SK-N-SH treated with all-trans-retinoic acid at 6 μM for 48 hours (cell line): ENCODE results near the gene ANXA10.

ENCODE experiments used
- ATAC-seq: fragments of 200-7000 bp; cut with Tn5 transposase; 3 replicates; pipeline ENCODE4 v1.9.1; 2020; ENCODE audit warnings: mild to moderate bottlenecking, moderate library complexity
- ARNTL ChIP-seq: fragments of 450-650 bp; formaldehyde crosslinking; IDR thresholded peaks from 2 replicates; pipeline ENCODE4 v1.5.0; 2020; ENCODE audit warnings: low read depth, mild to moderate bottlenecking, moderate library complexity, borderline replicate concordance
- BACH2 ChIP-seq: fragments of 250-450 bp; sonication (Bioruptor Pico); IDR thresholded peaks from 2 replicates; pipeline ENCODE4 v1.9.0; 2021; ENCODE audit warnings: mild to moderate bottlenecking, borderline replicate concordance
- CSDC2 ChIP-seq: fragments of 250-450 bp; sonication (Bioruptor Pico); IDR thresholded peaks from 2 replicates; pipeline ENCODE4 v1.5.0; 2020; ENCODE audit warnings: mild to moderate bottlenecking, moderate library complexity
- CSRNP3 ChIP-seq: fragments of 250-450 bp; sonication (Bioruptor Pico); IDR thresholded peaks from 2 replicates; pipeline ENCODE4 v1.5.1; 2021; ENCODE audit warnings: mild to moderate bottlenecking, moderate library complexity
- ESRRG ChIP-seq: fragments of 250-450 bp; sonication (Bioruptor Pico); IDR thresholded peaks from 2 replicates; pipeline ENCODE4 v1.6.1; 2021; ENCODE audit warnings: mild to moderate bottlenecking
- GLIS3 ChIP-seq: fragments of 250-450 bp; sonication (Bioruptor Pico); IDR thresholded peaks from 2 replicates; pipeline ENCODE4 v1.5.0; 2020; ENCODE audit warnings: mild to moderate bottlenecking, moderate library complexity
- ISL1 ChIP-seq: fragments of 250-450 bp; sonication (Bioruptor Pico); IDR thresholded peaks from 2 replicates; pipeline ENCODE4 v2.1.2; 2022; ENCODE audit warnings: mild to moderate bottlenecking, moderate library complexity
- OSR1 ChIP-seq: fragments of 250-450 bp; sonication (Bioruptor Pico); IDR thresholded peaks from 2 replicates; pipeline ENCODE4 v1.8.0; 2022; ENCODE audit warnings: moderate library complexity, mild to moderate bottlenecking, inconsistent platforms
- SNAI2 ChIP-seq: fragments of 250-450 bp; sonication (Bioruptor Pico); IDR thresholded peaks from 2 replicates; pipeline ENCODE4 v1.5.0; 2020; ENCODE audit warnings: mild to moderate bottlenecking, moderate library complexity
- TOX ChIP-seq: fragments of 250-450 bp; sonication (Bioruptor Pico); IDR thresholded peaks from 2 replicates; pipeline ENCODE4 v1.8.0; 2021; ENCODE audit warnings: mild to moderate bottlenecking, moderate library complexity, borderline replicate concordance
- ZC3H10 ChIP-seq: fragments of 250-450 bp; sonication (Bioruptor Pico); IDR thresholded peaks from 2 replicates; pipeline ENCODE4 v1.5.1; 2021; ENCODE audit warnings: mild to moderate bottlenecking, moderate library complexity
- ZFP3 ChIP-seq: fragments of 250-450 bp; sonication (Bioruptor Pico); IDR thresholded peaks from 2 replicates; pipeline ENCODE4 v1.5.0; 2020; ENCODE audit warnings: mild to moderate bottlenecking, moderate library complexity
- ZNF70 ChIP-seq: fragments of 450-650 bp; formaldehyde crosslinking; IDR thresholded peaks from 2 replicates; pipeline ENCODE4 v1.5.0; 2020; ENCODE audit warnings: mild to moderate bottlenecking, moderate library complexity
- ZNF8 ChIP-seq: fragments of 450-650 bp; formaldehyde crosslinking; IDR thresholded peaks from 2 replicates; pipeline ENCODE4 v1.5.0; 2020; ENCODE audit warnings: mild to moderate bottlenecking, moderate library complexity
- TF ChIP-seq, protein P1 (sequence below): fragments of 250-450 bp; sonication (Bioruptor Pico); IDR thresholded peaks from 2 replicates; pipeline ENCODE4 v1.8.0; 2020; ENCODE audit warnings: mild to moderate bottlenecking, moderate library complexity, borderline replicate concordance
- TF ChIP-seq, protein P2 (sequence below): fragments of 250-450 bp; sonication (Bioruptor Pico); IDR thresholded peaks from 2 replicates; pipeline ENCODE4 v1.5.0; 2020; ENCODE audit warnings: mild to moderate bottlenecking, moderate library complexity
- TF ChIP-seq, protein P3 (sequence below): fragments of 250-450 bp; sonication (Bioruptor Pico); IDR thresholded peaks from 2 replicates; pipeline ENCODE4 v1.5.1; 2020; ENCODE audit warnings: low read depth, mild to moderate bottlenecking, moderate library complexity

Gene ANXA10

DNA sequence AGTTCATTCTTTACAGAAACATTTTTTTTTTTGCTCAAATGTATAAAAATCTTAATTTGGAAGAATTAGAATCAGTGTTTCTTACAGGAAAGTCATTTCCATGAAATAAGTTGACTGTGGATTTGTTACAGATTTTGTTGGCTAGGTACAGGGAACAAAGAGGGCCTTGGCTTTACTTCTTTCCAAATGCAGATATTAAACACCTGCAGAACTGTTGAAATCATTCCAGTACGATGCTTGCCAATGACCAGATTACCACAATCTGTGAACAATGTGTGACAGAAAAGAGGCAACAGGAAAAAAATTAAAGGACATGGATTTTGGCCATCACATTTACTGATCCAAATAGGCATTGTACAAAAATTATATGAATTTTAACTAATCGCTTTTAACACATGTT lies 70.8 kb downstream of the ANXA10 start:
- ATAC-seq, result no peak
- no peak for TF ChIP-seq ESRRG (CRISPR knock-in tag)
- TF ChIP-seq CSRNP3 (CRISPR knock-in tag), result no peak
- TF ChIP-seq TOX, result no peak
- no peak for TF ChIP-seq ZNF8 (CRISPR knock-in tag)
- no peak for TF ChIP-seq OSR1 (CRISPR knock-in tag)
- TF ChIP-seq ISL1, result no peak
- no peak for TF ChIP-seq ARNTL
- TF ChIP-seq, protein P1, sequence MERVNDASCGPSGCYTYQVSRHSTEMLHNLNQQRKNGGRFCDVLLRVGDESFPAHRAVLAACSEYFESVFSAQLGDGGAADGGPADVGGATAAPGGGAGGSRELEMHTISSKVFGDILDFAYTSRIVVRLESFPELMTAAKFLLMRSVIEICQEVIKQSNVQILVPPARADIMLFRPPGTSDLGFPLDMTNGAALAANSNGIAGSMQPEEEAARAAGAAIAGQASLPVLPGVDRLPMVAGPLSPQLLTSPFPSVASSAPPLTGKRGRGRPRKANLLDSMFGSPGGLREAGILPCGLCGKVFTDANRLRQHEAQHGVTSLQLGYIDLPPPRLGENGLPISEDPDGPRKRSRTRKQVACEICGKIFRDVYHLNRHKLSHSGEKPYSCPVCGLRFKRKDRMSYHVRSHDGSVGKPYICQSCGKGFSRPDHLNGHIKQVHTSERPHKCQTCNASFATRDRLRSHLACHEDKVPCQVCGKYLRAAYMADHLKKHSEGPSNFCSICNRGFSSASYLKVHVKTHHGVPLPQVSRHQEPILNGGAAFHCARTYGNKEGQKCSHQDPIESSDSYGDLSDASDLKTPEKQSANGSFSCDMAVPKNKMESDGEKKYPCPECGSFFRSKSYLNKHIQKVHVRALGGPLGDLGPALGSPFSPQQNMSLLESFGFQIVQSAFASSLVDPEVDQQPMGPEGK (CRISPR knock-in tag), result no peak
- TF ChIP-seq ZNF70 (CRISPR knock-in tag), result no peak

DNA sequence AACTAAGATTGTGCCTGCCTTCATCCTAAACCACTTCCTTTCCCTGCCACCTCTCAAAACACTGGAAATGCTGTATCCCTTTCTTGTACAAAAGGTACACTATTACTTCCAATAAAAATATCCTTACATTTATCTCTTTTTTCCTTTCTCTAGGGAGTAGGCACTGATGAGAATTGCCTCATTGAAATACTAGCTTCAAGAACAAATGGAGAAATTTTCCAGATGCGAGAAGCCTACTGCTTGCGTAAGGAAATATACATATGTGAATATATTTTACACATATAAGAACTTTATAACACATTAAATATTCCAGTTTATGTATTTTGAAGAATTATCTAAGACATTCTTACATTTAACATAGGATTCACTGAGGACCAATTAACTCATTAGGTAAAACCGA lies 71.7 kb downstream of the ANXA10 start:
- TF ChIP-seq ISL1 (no peak), SNAI2 (no peak), CSDC2 (CRISPR knock-in tag) (no peak), ZFP3 (CRISPR knock-in tag) (no peak)
- TF ChIP-seq, protein P2, sequence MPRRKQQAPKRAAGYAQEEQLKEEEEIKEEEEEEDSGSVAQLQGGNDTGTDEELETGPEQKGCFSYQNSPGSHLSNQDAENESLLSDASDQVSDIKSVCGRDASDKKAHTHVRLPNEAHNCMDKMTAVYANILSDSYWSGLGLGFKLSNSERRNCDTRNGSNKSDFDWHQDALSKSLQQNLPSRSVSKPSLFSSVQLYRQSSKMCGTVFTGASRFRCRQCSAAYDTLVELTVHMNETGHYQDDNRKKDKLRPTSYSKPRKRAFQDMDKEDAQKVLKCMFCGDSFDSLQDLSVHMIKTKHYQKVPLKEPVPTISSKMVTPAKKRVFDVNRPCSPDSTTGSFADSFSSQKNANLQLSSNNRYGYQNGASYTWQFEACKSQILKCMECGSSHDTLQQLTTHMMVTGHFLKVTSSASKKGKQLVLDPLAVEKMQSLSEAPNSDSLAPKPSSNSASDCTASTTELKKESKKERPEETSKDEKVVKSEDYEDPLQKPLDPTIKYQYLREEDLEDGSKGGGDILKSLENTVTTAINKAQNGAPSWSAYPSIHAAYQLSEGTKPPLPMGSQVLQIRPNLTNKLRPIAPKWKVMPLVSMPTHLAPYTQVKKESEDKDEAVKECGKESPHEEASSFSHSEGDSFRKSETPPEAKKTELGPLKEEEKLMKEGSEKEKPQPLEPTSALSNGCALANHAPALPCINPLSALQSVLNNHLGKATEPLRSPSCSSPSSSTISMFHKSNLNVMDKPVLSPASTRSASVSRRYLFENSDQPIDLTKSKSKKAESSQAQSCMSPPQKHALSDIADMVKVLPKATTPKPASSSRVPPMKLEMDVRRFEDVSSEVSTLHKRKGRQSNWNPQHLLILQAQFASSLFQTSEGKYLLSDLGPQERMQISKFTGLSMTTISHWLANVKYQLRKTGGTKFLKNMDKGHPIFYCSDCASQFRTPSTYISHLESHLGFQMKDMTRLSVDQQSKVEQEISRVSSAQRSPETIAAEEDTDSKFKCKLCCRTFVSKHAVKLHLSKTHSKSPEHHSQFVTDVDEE (CRISPR knock-in tag), result no peak
- TF ChIP-seq, all 23 proteins: peak for 0
- no peak for ATAC-seq

DNA sequence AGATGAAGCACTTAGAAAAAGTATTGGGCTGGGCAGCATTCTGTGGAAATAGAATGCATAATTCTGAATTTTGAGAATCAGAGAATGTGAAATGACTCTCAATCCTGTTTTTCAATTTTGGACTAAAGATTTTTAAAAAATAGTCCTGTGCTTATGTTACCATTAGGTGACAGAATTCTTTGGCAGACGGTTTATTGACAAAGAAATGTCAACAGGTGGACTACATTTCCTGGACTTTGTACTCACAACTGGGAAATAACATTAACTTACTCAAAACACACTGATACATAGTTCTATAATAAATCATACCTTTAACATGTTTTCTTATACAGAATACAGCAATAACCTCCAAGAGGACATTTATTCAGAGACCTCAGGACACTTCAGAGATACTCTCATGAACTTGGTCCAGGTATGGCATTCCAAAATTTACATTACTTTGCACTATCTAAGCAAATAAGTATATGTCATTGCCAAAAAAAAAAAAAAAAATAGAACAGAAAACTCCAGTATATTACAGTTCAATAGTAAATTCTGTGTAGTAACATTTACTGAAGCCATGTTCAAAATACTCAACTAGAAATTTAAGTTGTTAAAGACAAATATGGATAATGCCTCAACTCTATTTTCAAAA lies 72.7 kb downstream of the ANXA10 start:
- TF ChIP-seq, protein P1 (CRISPR knock-in tag), result no peak
- TF ChIP-seq GLIS3 (CRISPR knock-in tag), result no peak
- TF ChIP-seq ZFP3 (CRISPR knock-in tag), result no peak
- TF ChIP-seq BACH2 (CRISPR knock-in tag), result no peak
- TF ChIP-seq SNAI2, result no peak
- TF ChIP-seq, protein P2 (CRISPR knock-in tag), result no peak
- ATAC-seq, result no peak

DNA sequence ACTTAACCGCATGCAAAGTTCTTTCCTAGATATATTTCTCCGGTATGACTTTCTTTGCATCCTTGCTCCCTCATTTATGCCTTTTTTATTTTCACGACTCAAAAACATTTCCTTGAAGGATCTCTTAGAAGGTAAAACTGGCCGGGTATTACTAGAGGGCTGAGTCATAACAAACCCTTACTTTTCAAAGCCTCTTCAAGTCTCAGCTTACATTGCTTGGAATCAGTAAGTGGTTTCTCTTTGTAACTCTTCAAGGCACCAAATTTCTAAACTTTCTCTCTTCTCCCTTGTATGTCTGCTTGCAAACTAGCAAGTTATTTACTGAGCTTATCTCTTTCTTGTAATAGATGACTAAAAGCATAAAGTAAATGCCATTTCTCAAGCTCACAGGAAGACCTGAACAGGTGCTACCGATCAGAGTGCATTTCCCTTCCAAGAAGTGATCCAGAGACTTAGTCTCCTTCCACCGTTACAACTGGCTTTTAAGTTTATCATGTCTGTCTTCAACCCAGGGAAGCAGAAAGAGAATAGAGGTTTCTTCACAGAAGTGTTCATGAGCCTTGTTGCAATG lies 75.5 kb downstream of the ANXA10 start:
- ATAC-seq, result peak; percentile 43; the same call in 1 of the 3 replicates
- TF ChIP-seq, protein P2 (CRISPR knock-in tag), result no peak
- TF ChIP-seq ZFP3 (CRISPR knock-in tag), result no peak
- no peak for TF ChIP-seq CSRNP3 (CRISPR knock-in tag)
- TF ChIP-seq, protein P3, sequence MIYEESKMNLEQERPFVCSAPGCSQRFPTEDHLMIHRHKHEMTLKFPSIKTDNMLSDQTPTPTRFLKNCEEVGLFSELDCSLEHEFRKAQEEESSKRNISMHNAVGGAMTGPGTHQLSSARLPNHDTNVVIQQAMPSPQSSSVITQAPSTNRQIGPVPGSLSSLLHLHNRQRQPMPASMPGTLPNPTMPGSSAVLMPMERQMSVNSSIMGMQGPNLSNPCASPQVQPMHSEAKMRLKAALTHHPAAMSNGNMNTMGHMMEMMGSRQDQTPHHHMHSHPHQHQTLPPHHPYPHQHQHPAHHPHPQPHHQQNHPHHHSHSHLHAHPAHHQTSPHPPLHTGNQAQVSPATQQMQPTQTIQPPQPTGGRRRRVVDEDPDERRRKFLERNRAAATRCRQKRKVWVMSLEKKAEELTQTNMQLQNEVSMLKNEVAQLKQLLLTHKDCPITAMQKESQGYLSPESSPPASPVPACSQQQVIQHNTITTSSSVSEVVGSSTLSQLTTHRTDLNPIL (CRISPR knock-in tag), result no peak
- TF ChIP-seq SNAI2, result no peak
- TF ChIP-seq GLIS3 (CRISPR knock-in tag), result no peak
- no peak for TF ChIP-seq ZC3H10
- TF ChIP-seq ZNF8 (CRISPR knock-in tag), result no peak
- no peak for TF ChIP-seq TOX
- TF ChIP-seq OSR1 (CRISPR knock-in tag), result no peak
